ENCODE results near the gene EEF1G.

DNA sequence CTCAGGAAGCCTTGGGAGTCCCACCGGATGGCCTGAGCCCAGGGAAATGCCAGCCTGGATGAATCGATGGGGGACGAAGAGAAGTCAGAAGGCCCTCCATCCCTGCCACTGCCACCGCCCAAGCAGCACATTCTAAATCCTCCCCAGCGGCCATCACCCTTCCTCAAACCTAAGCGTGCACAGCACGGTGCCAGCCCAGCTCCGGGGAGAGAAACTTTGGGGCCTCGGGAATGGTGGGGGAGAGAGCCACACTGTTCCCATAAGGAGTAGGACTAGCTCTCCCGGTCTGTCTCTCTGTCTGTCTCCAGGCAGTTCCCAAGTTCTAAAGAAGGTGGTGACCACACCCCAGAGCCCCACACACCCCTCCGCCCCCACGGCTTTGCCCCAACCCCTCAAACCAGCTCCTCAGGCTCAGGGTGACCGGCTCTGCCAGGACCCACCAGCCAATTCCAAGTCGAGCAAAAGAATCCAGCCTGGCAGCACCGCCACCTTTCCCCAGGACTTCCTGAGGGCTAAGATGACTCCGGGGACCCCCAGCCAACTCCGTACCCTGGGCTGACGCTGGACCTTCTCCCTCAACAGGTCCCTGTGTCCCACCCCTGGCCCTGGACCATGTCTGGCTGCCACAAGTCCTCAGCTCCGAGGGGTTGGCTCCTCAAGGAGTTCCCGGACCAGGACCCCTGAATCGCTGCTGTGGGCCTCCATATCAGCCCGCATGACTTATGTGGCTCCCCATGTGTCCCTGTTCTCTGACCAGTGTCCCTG lies 29.8 kb downstream of the EEF1G start:
- TF ChIP-seq CTCF (IDR thresholded peaks at IDR 0.05) (no peak), POLR2A (IDR thresholded peaks at IDR 0.05) (no peak)
